ENCODE results near the gene ITGA6. TPM values are rescaled to one million over a fixed set of nuclear protein-coding genes. Genes with fewer than 3 reads are reported as not detected.

The ITGA6 gene
- total and polyA plus RNA-seq, 8 donors, result 14.7 to 92.7 (median 54.8) TPM

DNA sequence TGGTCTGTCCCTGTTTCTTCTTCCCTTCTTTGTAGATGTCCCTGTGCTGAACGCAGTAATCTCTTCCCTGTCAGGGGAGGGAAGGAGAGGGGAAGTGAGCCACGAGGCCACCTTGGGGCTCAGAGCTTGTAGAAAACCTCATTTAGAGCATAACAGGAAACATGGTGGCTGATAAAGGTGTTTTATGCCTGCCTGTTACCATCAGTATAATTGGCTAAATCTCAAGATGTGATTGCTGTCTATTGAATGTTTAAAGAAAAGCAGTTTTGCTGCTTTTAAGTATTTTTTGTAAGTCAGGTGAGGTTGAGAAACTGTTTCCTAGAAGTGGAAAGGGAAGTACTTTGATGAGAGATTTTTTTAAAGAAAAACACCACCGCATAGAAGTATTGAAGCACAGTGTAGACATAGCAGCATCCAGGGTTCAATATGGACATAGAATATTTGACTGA, 68.8 kb downstream of the ITGA6 start:
- TF ChIP-seq, protein P1, sequence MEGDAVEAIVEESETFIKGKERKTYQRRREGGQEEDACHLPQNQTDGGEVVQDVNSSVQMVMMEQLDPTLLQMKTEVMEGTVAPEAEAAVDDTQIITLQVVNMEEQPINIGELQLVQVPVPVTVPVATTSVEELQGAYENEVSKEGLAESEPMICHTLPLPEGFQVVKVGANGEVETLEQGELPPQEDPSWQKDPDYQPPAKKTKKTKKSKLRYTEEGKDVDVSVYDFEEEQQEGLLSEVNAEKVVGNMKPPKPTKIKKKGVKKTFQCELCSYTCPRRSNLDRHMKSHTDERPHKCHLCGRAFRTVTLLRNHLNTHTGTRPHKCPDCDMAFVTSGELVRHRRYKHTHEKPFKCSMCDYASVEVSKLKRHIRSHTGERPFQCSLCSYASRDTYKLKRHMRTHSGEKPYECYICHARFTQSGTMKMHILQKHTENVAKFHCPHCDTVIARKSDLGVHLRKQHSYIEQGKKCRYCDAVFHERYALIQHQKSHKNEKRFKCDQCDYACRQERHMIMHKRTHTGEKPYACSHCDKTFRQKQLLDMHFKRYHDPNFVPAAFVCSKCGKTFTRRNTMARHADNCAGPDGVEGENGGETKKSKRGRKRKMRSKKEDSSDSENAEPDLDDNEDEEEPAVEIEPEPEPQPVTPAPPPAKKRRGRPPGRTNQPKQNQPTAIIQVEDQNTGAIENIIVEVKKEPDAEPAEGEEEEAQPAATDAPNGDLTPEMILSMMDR (IDR thresholded peaks at IDR 0.05), result no peak
- Histone ChIP-seq H3K9me3 (no peaks in the 10 kb centered on the region), H3K4me1 (no peaks in the 10 kb centered on the region), H3K27me3 (no peaks in the 10 kb centered on the region), H3K4me3 (no peak overlapping the region), H3K36me3 (peaks cover 0 to 61% (median 10%) of the 10 kb centered on the region in 3 donors), H3K27ac (no peak overlapping the region)
- intact Hi-C loops (cut with DNase I), result no loop called here
- ATAC-seq (no peak), FAIRE-seq (no peak), DNase-seq (no peak)
- WGBS, 2 donors, result 82 to 85% methylated on average over 3 of the region's 3 CpGs

DNA sequence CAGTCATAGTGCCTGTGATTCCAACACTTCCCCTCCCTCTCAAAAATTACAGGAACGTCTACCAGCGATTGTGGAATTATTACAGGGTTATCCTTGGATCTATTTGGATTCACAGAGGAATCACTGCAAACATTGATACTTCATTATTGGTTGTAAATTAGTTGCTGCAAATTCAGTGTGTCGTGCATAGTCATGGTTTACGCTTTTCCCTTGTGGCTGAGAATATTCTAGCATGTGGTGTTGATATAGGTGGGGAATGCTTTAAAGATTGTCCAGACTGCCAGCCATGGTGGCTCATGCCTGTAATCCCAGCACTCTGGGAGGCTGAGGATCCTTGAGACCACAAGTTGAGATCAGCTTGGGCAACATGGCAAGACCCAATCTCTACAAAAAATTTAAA, 79.8 kb downstream of the ITGA6 start:
- DNase-seq, result no peak
- TF ChIP-seq, protein P1 (IDR thresholded peaks at IDR 0.05), result no peak
- no peak for FAIRE-seq
- H3K36me3 ChIP-seq, result peaks cover 0 to 13% (median 0%) of the 10 kb centered on the region in 3 donors
- no peaks in the 10 kb centered on the region for H3K4me1 ChIP-seq
- intact Hi-C loops (cut with DNase I), result no loop called here
- H3K27ac ChIP-seq, result no peak overlapping the region
- ATAC-seq, result no peak
- 97% methylated on average over 4 of the region's 4 CpGs for WGBS, 2 donors
- no peak overlapping the region for H3K4me3 ChIP-seq
- no peaks in the 10 kb centered on the region for H3K27me3 ChIP-seq
- H3K9me3 ChIP-seq, result peaks cover 0 to 5% (median 0%) of the 10 kb centered on the region in 4 donors

DNA sequence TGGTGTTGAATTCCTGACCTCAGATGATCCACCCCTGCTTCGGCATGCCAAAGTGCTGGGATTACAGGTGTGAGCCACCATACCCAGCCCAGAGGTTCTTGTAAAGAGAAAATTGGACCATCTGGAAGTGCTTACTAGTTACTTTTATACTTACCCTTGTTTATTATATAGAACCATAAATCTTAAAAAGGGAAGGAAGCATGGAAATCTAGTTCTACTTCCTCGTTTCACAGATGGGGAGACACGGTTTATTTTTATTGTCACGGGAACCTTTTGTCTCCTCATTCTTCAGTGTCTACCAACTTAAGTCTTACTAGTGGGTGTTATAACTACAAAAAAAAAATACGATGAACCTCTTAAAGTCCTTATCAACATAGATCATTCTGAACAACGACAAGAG, 82.7 kb downstream of the ITGA6 start:
- H3K27ac ChIP-seq, result no peak overlapping the region
- intact Hi-C loops (cut with DNase I), result no loop called here
- H3K27me3 ChIP-seq, result no peaks in the 10 kb centered on the region
- H3K4me1 ChIP-seq, result no peaks in the 10 kb centered on the region
- no peak overlapping the region for H3K4me3 ChIP-seq
- no peak for DNase-seq
- peaks cover 0 to 6% (median 2%) of the 10 kb centered on the region in 4 donors for H3K9me3 ChIP-seq
- no peak for ATAC-seq
- TF ChIP-seq, protein P1 (IDR thresholded peaks at IDR 0.05), result no peak
- WGBS, 2 donors, result 89 to 91% methylated on average over 6 of the region's 6 CpGs
- no peak for FAIRE-seq
- peaks cover 0 to under 1% (median 0%) of the 10 kb centered on the region in 3 donors for H3K36me3 ChIP-seq

DNA sequence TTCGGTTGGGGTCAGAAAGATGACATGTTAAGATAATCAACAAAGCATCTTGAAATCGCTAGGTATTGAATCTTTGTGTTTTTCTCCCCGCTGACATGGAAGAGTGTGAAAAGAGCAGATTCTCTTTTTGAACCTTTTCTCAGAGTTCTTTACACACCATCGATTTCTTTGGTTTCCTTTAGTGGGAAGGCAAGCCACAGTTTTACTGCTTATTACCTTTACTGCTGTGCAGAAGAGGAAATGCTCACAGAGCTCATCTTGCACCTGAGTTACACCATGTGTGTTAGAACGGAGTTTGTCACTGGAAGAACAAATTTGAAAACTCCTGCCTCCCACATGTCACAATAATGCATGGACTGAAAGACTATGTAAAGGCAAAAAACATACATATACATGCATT, 83.2 kb downstream of the ITGA6 start:
- TF ChIP-seq, protein P1 (IDR thresholded peaks at IDR 0.05), result no peak
- peaks cover 0 to 6% (median 2%) of the 10 kb centered on the region in 4 donors for H3K9me3 ChIP-seq
- ATAC-seq (no peak), FAIRE-seq (no peak), DNase-seq (no peak)
- no peaks in the 10 kb centered on the region for H3K27me3 ChIP-seq
- H3K27ac ChIP-seq, result no peak overlapping the region
- no peaks in the 10 kb centered on the region for H3K36me3 ChIP-seq
- no peaks in the 10 kb centered on the region for H3K4me1 ChIP-seq
- WGBS, 2 donors, result 92 to 96% methylated on average over 5 of the region's 5 CpGs
- intact Hi-C loops (cut with DNase I), result no loop called here
- H3K4me3 ChIP-seq, result no peak overlapping the region

DNA sequence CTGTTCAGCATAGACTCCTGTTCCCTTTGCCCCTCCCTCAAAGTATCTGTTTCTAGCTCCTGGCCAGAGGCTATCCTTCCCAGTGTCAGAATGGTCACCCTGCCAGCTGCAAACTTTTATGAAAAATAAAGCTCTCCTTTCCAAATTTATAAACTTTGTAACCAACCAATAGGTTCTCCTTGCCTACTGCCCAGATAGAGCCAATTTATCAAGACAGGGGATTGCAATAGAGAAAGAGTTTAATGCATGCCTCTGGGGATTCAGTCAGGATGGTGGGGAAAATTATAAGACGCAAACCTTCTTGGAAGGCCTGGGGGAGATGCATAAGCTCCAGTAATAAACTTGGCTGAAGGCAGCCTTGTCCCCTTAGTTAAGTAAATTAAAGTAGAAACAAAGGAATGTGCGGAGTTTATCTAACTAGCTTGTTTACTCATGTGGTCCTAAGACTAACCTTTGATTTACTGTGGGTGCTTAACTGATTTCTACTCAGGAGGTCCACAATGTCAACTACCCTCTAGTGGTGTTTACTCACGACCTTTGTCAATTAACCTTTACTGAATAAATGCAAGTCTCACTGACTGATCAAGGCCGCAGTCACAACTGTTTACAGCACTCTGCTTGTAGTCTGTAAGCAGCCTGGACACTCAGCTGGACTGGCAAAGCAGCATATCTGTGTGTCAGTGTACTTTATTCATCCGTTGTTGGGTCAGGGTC, 85.6 kb downstream of the ITGA6 start:
- Histone ChIP-seq H3K4me3 (no peak overlapping the region), H3K27me3 (no peaks in the 10 kb centered on the region), H3K36me3 (no peaks in the 10 kb centered on the region), H3K27ac (no peak overlapping the region), H3K4me1 (no peaks in the 10 kb centered on the region), H3K9me3 (peaks cover 0 to 6% (median 2%) of the 10 kb centered on the region in 4 donors)
- WGBS, 2 donors, result 65 to 68% methylated on average over 5 of the region's 5 CpGs
- TF ChIP-seq, protein P1 (IDR thresholded peaks at IDR 0.05), result no peak
- DNase-seq, result no peak
- intact Hi-C loops (cut with DNase I), result no loop called here
- FAIRE-seq, result no peak
- ATAC-seq, result no peak
